DMS153 treated with DMSO at 0.1 percent for 48 hours (cell line): ENCODE results near the gene SPATS2L.

Experiments used
- DNase-seq: peaks from one replicate; lab custom pipeline; 2025; ENCODE audit not compliant: unreplicated experiment; lab: John Stamatoyannopoulos, UW

SPATS2L gene

GRCh38 chr2:200492656-200493055 is 186.2 kb downstream of the SPATS2L start:
- DNase-seq, result no peak

- DNase-seq, result no peak
Measured at GRCh38 chr2:200494048-200494447, 187.6 kb downstream of the SPATS2L start.

- DNase-seq, result no peak
Measured at GRCh38 chr2:200496696-200497095, 190.2 kb downstream of the SPATS2L start.

GRCh38 chr2:200498402-200499162 is 192.1 kb downstream of the SPATS2L start:
- DNase-seq, result no peak

- no peak for DNase-seq
Measured at GRCh38 chr2:200502196-200502595, 195.7 kb downstream of the SPATS2L start.

- no peak for DNase-seq
Measured at GRCh38 chr2:200506679-200507078, 200.2 kb downstream of the SPATS2L start.

- no peak for DNase-seq
Measured at GRCh38 chr2:200507179-200507578, 200.7 kb downstream of the SPATS2L start.

- DNase-seq, result no peak
Measured at GRCh38 chr2:200509235-200509611, 202.7 kb downstream of the SPATS2L start.

GRCh38 chr2:200509612-200510433 is 203.3 kb downstream of the SPATS2L start, which contains the start of gene KCTD18:
TSS of gene KCTD18 (minus strand) at chr2:200510068. CDS start at chr2:200507016, 3,052 bp downstream.
- DNase-seq, result peak; percentile 25

GRCh38 chr2:200515155-200515554 is 208.7 kb downstream of the SPATS2L start:
- DNase-seq, result no peak

- DNase-seq, result no peak
Measured at GRCh38 chr2:200523158-200523557, 216.7 kb downstream of the SPATS2L start.

- no peak for DNase-seq
Measured at GRCh38 chr2:200523604-200524003, 217.1 kb downstream of the SPATS2L start.

- DNase-seq, result no peak
Measured at GRCh38 chr2:200525066-200525465, 218.6 kb downstream of the SPATS2L start.

- no peak for DNase-seq
Measured at GRCh38 chr2:200525551-200525881, 219.0 kb downstream of the SPATS2L start.

GRCh38 chr2:200525882-200526651 is 219.6 kb downstream of the SPATS2L start, which contains the start of gene SGO2:
TSS of gene SGO2 (plus strand) at chr2:200526207. CDS start at chr2:200532976, 6,769 bp downstream.
- peak; percentile 71 for DNase-seq

GRCh38 chr2:200528228-200528627 is 221.7 kb downstream of the SPATS2L start:
- DNase-seq, result no peak
